ENCODE measurements around the gene CDYL2. TPM values are rescaled to one million over a fixed set of nuclear protein-coding genes. Genes with fewer than 3 reads are reported as not detected.

CDYL2 gene
- total and polyA plus RNA-seq, 5 donors, result 0.77 to 5.1 (median 3.4) TPM

DNA sequence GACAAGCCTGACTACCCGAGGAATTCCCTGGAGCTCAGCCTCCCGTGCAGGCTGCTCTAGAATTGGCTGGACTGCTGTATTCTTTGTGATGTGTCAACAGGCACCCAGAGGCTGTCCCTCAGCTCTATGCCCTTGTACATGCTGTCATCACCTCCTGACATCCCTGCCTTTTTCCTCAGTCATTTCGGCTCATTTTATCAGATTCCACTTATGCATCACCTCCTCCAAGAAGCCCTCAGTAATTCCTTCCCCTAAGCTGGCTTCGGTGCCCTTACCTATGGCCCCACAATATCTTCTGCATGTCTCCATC is 137.2 kb downstream of the CDYL2 start:
- 47% methylated on average over 4 of the region's 4 CpGs for WGBS
- no peak for ATAC-seq
- Histone ChIP-seq H3K27ac (ENCODE audit: low read length) (no peak overlapping the region), H3K4me1 (ENCODE audit: control insufficient read depth, insufficient read depth, low read length) (no peaks in the 10 kb centered on the region), H3K27me3 (ENCODE audit: control insufficient read depth, insufficient read depth) (no peaks in the 10 kb centered on the region), H3K4me3 (ENCODE audit: low read length) (no peak overlapping the region), H3K9me3 (ENCODE audit: control insufficient read depth, low read length) (no peaks in the 10 kb centered on the region)
- intact Hi-C loops (cut with DNase I), result no loop called here
- DNase-seq, result no peak

DNA sequence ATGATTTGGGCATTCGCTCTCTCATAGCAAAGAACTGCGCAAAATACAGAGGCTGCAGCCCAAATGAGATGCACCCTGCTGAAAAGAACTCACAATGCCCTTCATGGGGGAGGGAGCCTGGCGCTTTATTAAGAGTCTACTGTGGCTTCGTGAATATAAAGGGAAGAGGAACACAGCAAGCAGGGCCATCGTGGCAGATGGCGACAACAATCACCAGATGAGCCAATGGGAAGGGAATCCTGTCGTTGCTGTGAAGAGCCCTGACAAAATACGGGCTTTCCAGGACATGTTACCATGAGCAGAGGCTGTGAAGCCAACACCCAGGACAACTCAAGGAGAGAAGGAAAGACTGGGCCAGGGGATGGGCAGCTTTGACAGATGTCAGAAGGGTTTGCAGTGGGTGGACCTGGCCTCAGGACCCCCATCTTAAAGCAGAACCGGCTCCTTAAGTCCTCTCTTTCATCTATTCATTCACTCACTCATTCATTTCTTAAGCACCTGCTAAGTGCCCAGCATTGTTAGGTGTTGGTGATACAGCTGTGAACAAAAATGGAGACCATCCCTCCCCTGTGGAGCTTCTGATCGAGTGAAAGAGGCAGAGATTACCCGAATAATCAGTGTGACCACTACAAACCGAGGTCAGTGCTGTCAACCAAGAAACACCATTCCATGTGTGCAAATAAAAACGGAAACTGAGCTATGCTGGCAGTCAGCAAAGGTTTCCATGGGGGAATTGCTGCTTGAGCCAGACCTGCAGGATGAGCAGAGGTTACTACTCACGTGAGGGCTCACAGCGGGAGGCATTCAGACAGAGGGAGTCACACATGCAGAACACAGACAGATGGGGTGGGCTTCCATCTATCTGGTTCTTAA is 137.8 kb downstream of the CDYL2 start:
- Histone ChIP-seq H3K9me3 (ENCODE audit: control insufficient read depth, low read length) (no peaks in the 10 kb centered on the region), H3K4me1 (ENCODE audit: control insufficient read depth, insufficient read depth, low read length) (no peaks in the 10 kb centered on the region), H3K27me3 (ENCODE audit: control insufficient read depth, insufficient read depth) (no peaks in the 10 kb centered on the region), H3K4me3 (ENCODE audit: low read length) (no peak overlapping the region), H3K27ac (ENCODE audit: low read length) (no peak overlapping the region)
- intact Hi-C loops (cut with DNase I), result no loop called here
- 69% methylated on average over 15 of the region's 15 CpGs for WGBS
- no peak for ATAC-seq
- DNase-seq, result no peak

DNA sequence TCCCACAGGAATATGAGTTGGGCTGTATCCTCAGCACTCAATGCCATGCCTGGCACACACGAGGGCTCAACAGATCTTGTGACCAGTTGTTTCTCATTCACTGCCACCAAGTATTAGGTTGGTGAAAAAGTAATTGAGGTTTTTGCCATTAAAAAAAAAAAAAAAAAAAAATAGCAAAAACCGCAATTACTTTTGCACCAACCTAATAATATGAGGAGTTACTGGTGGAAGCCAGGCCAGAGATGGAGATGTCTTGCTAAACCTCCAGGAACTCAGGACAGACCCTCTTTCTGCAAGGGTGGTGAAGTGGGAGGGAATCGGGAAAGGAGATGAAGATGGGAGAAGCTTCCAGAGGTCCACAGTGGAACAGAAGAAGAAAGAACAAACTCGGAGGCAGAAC is 139.0 kb downstream of the CDYL2 start:
- WGBS, result 94% methylated on average over 4 of the region's 4 CpGs

DNA sequence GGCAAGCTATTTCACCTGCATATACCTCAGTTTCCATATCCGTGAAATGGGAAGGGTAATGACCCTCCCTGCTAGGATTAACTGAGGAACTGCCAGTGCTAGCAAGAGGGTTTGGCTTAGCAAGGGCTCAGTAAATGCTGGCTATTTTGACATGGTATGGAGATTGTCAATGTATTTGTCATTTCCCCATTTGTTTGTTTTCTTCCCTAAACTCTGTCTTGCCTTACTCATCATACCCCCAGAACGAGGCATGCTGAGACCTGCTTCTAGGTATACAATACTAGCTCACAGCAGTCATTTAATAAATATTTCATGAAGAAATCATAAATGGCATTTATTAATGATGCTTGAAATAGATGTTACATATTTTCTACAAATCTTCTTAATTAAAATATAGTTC is 139.6 kb downstream of the CDYL2 start:
- intact Hi-C loops (cut with DNase I), result no loop called here
- DNase-seq (no peak), ATAC-seq (no peak)
- Histone ChIP-seq H3K27ac (ENCODE audit: low read length) (no peak overlapping the region), H3K4me1 (ENCODE audit: control insufficient read depth, insufficient read depth, low read length) (no peaks in the 10 kb centered on the region), H3K4me3 (ENCODE audit: low read length) (no peak overlapping the region), H3K27me3 (ENCODE audit: control insufficient read depth, insufficient read depth) (no peaks in the 10 kb centered on the region), H3K9me3 (ENCODE audit: control insufficient read depth, low read length) (no peaks in the 10 kb centered on the region)
- 83% methylated on average over 2 of the region's 2 CpGs for WGBS

More for the DNA sequence above, 139.0 kb downstream of the CDYL2 start:
- DNase-seq, result no peak
- Histone ChIP-seq H3K4me1 (ENCODE audit: control insufficient read depth, insufficient read depth, low read length) (no peaks in the 10 kb centered on the region), H3K27ac (ENCODE audit: low read length) (no peak overlapping the region), H3K4me3 (ENCODE audit: low read length) (no peak overlapping the region), H3K9me3 (ENCODE audit: control insufficient read depth, low read length) (no peaks in the 10 kb centered on the region), H3K27me3 (ENCODE audit: control insufficient read depth, insufficient read depth) (no peaks in the 10 kb centered on the region)
- intact Hi-C loops (cut with DNase I), result no loop called here
- ATAC-seq, result no peak

DNA sequence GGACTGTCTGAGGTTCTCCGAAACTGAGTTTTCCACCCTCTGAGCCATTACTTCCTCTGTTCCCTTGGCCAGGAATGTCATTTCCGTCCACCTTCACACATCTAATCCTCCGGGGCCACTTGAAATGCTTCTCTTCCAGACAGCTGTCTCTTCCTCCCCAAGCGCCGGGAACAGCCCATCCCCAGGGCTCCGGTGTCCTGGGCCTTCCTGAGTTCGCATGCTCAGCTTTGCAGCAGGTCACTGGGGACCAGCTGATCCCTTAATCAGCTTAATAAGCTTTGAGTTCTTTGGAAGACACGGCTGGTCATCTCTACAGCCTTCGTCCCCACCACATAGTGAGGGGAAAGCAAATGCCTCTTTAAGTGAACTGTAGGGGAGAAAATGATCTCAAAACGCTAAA is 140.2 kb downstream of the CDYL2 start:
- H3K4me3 ChIP-seq (ENCODE audit: low read length), result no peak overlapping the region
- H3K9me3 ChIP-seq (ENCODE audit: control insufficient read depth, low read length), result no peaks in the 10 kb centered on the region
- no peaks in the 10 kb centered on the region for H3K27me3 ChIP-seq (ENCODE audit: control insufficient read depth, insufficient read depth)
- no peak for DNase-seq
- intact Hi-C loops (cut with DNase I), result no loop called here
- H3K4me1 ChIP-seq (ENCODE audit: control insufficient read depth, insufficient read depth, low read length), result no peaks in the 10 kb centered on the region
- no peak for ATAC-seq
- no peak overlapping the region for H3K27ac ChIP-seq (ENCODE audit: low read length)
- WGBS, result 61% methylated on average over 10 of the region's 10 CpGs

DNA sequence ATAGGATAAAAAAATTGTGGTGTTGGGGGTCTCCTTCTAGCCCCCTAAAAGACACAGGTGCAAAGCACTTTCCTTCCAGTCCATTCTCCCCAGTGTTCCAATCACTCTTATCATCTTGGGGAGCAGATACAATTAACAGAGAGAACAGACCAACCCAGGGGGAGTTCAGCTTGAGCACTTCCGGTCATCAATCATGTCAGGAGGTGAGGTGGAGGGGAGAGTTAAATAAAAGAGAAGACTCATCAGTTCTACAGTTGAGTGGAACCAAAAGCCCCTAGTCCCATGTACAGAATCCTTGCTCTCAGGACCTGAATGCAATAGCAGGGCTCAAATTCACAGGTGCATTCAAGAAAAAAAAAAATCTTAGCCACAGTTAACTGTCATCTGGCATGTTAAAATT is 141.3 kb downstream of the CDYL2 start:
- no peaks in the 10 kb centered on the region for H3K4me1 ChIP-seq (ENCODE audit: control insufficient read depth, insufficient read depth, low read length)
- no peak for DNase-seq
- no peak overlapping the region for H3K27ac ChIP-seq (ENCODE audit: low read length)
- intact Hi-C loops (cut with DNase I), result no loop called here
- 93% methylated on average over 1 of the region's 1 CpG for WGBS
- no peak overlapping the region for H3K4me3 ChIP-seq (ENCODE audit: low read length)
- no peaks in the 10 kb centered on the region for H3K27me3 ChIP-seq (ENCODE audit: control insufficient read depth, insufficient read depth)
- ATAC-seq, result no peak
- no peaks in the 10 kb centered on the region for H3K9me3 ChIP-seq (ENCODE audit: control insufficient read depth, low read length)

DNA sequence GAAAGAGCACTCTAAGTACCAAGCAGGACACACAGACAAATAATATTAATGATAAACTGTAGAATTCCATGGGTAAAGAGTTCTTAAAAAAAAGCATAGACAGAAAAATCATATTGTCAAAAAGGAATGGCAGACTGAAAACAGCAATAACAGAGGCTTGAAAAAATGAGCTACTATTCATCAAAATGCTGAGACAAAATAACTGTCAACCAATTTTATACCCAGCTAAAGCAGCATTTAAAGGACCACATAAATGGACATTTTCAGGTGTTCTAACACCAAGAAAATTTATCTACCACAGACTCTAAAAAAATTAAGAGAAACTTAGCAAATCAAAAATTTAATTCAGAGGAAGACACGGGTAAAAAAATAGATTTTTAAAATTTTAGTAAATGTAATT is 144.5 kb downstream of the CDYL2 start:
- Histone ChIP-seq H3K27ac (ENCODE audit: low read length) (no peak overlapping the region), H3K4me1 (ENCODE audit: control insufficient read depth, insufficient read depth, low read length) (no peaks in the 10 kb centered on the region), H3K27me3 (ENCODE audit: control insufficient read depth, insufficient read depth) (no peaks in the 10 kb centered on the region), H3K9me3 (ENCODE audit: control insufficient read depth, low read length) (no peaks in the 10 kb centered on the region), H3K4me3 (ENCODE audit: low read length) (no peak overlapping the region)
- ATAC-seq (no peak), DNase-seq (no peak)
- WGBS, result 92% methylated on average over 1 of the region's 1 CpG
- intact Hi-C loops (cut with DNase I), result no loop called here

DNA sequence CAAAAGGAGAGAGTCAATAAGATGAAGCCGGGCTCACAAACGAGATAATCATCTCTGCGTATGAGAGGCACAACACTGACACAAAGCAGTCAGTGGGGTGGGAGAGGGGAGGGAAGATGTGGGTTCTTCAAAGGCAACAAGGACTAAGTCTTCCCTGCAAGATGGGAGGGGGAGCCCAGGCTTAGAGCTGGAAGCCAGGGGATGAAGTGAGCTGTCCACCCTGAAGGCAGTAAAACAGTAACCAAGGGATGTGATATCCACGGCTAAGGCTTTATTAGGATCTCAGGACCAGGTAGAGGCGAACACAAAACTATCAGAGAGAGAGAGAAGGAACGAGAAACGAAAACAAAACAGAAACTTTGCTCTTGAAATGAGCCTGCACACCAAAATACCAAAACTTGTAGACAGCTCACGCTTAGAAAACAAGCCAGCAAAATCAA is 147.7 kb downstream of the CDYL2 start:
- H3K27ac ChIP-seq (ENCODE audit: low read length), result no peak overlapping the region
- WGBS, result 63% methylated on average over 8 of the region's 8 CpGs
- ATAC-seq, result no peak
- no peak for DNase-seq
- no peaks in the 10 kb centered on the region for H3K4me1 ChIP-seq (ENCODE audit: control insufficient read depth, insufficient read depth, low read length)
- H3K4me3 ChIP-seq (ENCODE audit: low read length), result no peak overlapping the region
- H3K27me3 ChIP-seq (ENCODE audit: control insufficient read depth, insufficient read depth), result no peaks in the 10 kb centered on the region
- intact Hi-C loops (cut with DNase I), result no loop called here
- no peaks in the 10 kb centered on the region for H3K9me3 ChIP-seq (ENCODE audit: control insufficient read depth, low read length)

DNA sequence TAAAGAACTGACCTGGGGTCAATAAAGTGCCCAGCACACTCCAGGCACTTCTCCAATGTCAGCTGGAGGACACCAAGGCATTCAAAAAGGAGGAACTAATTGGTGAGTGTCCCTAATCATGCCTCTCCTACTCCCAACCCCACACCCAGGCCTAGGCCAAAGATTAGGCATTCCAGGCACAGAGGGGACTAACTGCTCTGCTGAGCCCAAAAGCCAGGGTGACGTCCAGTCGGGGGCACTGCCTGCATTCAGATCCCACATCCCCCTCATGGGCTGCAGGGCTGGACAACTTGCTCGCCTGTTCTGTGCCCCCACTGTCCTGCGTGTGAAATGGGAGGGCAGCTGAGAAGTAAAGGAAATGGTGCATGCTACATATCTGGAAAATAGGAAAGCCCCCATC is 148.2 kb downstream of the CDYL2 start:
- no peak for ATAC-seq
- WGBS, result 68% methylated on average over 4 of the region's 4 CpGs
- intact Hi-C loops (cut with DNase I), result no loop called here

DNA sequence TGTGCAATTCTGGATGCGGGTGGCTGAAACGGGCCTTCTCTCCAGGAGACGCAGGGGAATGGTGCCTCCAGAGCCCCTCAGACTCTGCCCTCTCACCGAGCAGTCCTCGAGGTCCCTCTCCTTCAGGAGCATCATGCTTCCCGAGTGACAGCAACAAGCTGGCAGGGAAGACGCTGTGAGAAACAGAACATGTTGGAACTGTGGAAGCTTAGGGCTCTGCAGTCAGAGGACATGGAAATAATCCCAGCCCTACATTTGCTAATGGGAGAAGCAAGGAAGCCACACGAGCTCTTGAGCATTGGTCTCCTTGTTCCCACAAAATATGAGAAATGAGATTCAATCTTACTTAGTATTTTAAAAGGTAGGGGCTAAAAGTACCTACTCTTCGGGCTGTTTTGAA is 148.6 kb downstream of the CDYL2 start:
- no peak overlapping the region for H3K27ac ChIP-seq (ENCODE audit: low read length)
- H3K9me3 ChIP-seq (ENCODE audit: control insufficient read depth, low read length), result no peaks in the 10 kb centered on the region
- no peaks in the 10 kb centered on the region for H3K27me3 ChIP-seq (ENCODE audit: control insufficient read depth, insufficient read depth)
- intact Hi-C loops (cut with DNase I), result no loop called here
- whole genome bisulfite sequencing, result 91% methylated on average over 9 of the region's 9 CpGs
- no peak for DNase-seq
- H3K4me3 ChIP-seq (ENCODE audit: low read length), result no peak overlapping the region
- no peak for ATAC-seq
- H3K4me1 ChIP-seq (ENCODE audit: control insufficient read depth, insufficient read depth, low read length), result no peaks in the 10 kb centered on the region

More for the DNA sequence above, 148.2 kb downstream of the CDYL2 start:
- Histone ChIP-seq H3K27me3 (ENCODE audit: control insufficient read depth, insufficient read depth) (no peaks in the 10 kb centered on the region), H3K4me3 (ENCODE audit: low read length) (no peak overlapping the region), H3K27ac (ENCODE audit: low read length) (no peak overlapping the region), H3K9me3 (ENCODE audit: control insufficient read depth, low read length) (no peaks in the 10 kb centered on the region), H3K4me1 (ENCODE audit: control insufficient read depth, insufficient read depth, low read length) (no peaks in the 10 kb centered on the region)
- no peak for DNase-seq

DNA sequence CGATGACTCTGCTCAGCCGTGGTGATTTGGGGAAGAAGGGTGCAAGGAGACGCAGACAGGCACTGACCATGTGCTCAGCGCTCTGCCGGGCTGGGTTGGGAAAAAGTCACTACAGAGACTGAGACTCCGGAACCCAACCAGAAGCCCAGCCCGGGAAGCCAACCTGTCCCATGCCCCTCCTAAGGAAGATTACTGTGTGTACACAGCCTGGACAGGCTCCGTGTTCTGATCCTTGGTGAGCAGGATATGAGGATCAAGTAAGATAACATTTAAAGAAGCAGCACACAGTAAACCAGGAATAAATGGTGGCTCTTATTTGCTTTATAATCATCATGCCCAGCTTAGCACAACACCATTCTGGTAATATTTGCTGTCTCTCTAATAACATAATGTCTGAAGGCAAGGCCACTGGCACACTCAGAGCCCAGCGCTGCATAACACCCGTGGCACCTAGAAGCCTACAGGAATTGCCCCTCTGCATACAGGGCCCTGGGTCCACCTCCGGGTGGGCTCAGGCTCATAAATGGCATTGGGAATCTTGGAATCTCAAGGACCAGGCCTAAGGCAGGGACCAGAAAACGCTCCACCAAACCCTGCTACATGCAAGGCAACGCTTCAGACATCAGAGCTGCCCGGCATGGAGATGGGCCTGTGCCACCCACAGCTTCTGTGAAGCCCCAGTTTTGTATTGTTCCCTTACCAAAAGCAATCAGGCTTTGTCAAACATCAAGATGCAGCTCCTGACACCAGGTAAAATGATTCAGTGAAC is 150.1 kb downstream of the CDYL2 start:
- intact Hi-C loops (cut with DNase I), result no loop called here
- Histone ChIP-seq H3K4me1 (ENCODE audit: control insufficient read depth, insufficient read depth, low read length) (no peaks in the 10 kb centered on the region), H3K9me3 (ENCODE audit: control insufficient read depth, low read length) (no peaks in the 10 kb centered on the region), H3K27ac (ENCODE audit: low read length) (no peak overlapping the region), H3K4me3 (ENCODE audit: low read length) (no peak overlapping the region), H3K27me3 (ENCODE audit: control insufficient read depth, insufficient read depth) (no peaks in the 10 kb centered on the region)
- DNase-seq (no peak), ATAC-seq (no peak)
- WGBS, result 87% methylated on average over 14 of the region's 14 CpGs
